Activated CD8-positive, alpha-beta T cell treated with anti-CD3 and anti-CD28 coated beads for 36 hours (primary cell): ENCODE measurements around the gene DHRSX. TPM values are rescaled to one million over a fixed set of nuclear protein-coding genes. Genes with fewer than 3 reads are reported as not detected.
"Not testable (repeated sequence)": the region's sequence is repeated elsewhere in the genome, so short reads cannot be mapped to it uniquely, and the experiment has no call there.

Source experiments
- ATAC-seq: fragments of 200-7000 bp; cut with Tn5 transposase; one replicate; pipeline ENCODE4 v1.10.0; 2021; ENCODE audit warnings: mild to moderate bottlenecking, moderate library complexity
- CTCF ChIA-PET: fragments of 350-600 bp; sonication (Branson Sonifier 250); formaldehyde crosslinking; loops from one replicate; lab custom pipeline; 2021; ENCODE audit warnings: antibody characterized with exemption; lab: Charles Lee
- POLR2A ChIA-PET: fragments of 350-600 bp; sonication (Branson Sonifier 250); formaldehyde crosslinking; loops from one replicate; lab custom pipeline; 2021; ENCODE audit warnings: antibody characterized with exemption; lab: Charles Lee
- DNase-seq: peaks from one replicate; pipeline ENCODE4 v3.0.0-alpha.2; 2020
- H3K27ac Mint-ChIP-seq: one replicate; pipeline ENCODE4 v1.8.0; 2021; ENCODE audit warnings: mild to moderate bottlenecking, mixed read lengths
- H3K27me3 Mint-ChIP-seq: one replicate; pipeline ENCODE4 v1.8.0; 2021; ENCODE audit warnings: mixed read lengths
- H3K36me3 Mint-ChIP-seq: one replicate; pipeline ENCODE4 v1.8.0; 2021; ENCODE audit warnings: low read depth, mixed read lengths
- H3K4me1 Mint-ChIP-seq: one replicate; pipeline ENCODE4 v1.8.0; 2021; ENCODE audit warnings: low read depth, mixed read lengths
- H3K4me3 Mint-ChIP-seq: one replicate; pipeline ENCODE4 v1.8.0; 2021; ENCODE audit warnings: mild to moderate bottlenecking, moderate library complexity, mixed read lengths
- H3K9me3 Mint-ChIP-seq: one replicate; pipeline ENCODE4 v1.8.0; 2021; ENCODE audit warnings: mixed read lengths
- CTCF ChIP-seq: fragments of 200-600 bp; IDR thresholded peaks from one replicate; pipeline ENCODE4 v1.8.0; 2022; ENCODE audit warnings: antibody characterized with exemption, mild to moderate bottlenecking
- intact Hi-C: fragments of 100-400 bp; cut with micrococcal nuclease; formaldehyde crosslinking; loops from one replicate; pipeline ENCODE4 v1.10.0; 2022
- total RNA-seq, 2 experiments: library from RNA; stranded (reverse); gene quantifications; one replicate each; pipeline ENCODE4 v1.2.3, GENCODE V29; 2021

DHRSX gene
- total RNA-seq, 2 experiments from 2014 or later, result 19.7 to 22.0 TPM

- ChIA-PET CTCF (no interaction called here), POLR2A (no interaction called here)
- no peak for TF ChIP-seq CTCF
- Mint-ChIP-seq H3K4me3 (no peak overlapping the region), H3K9me3 (peaks cover 4% of the 10 kb centered on the region), H3K36me3 (peaks cover 12% of the 10 kb centered on the region), H3K27me3 (no peaks in the 10 kb centered on the region), H3K4me1 (peaks cover 3% of the 10 kb centered on the region), H3K27ac (no peak overlapping the region)
- ATAC-seq, result no peak
- DNase-seq, result no peak
- intact Hi-C loops, result no loop called here
Observed at GRCh38 chrX:2462074-2462473, 38.7 kb downstream of the DHRSX start.

- TF ChIP-seq CTCF, result no peak
- peaks cover 12% of the 10 kb centered on the region for H3K36me3 Mint-ChIP-seq
- intact Hi-C loops, result no loop called here
- H3K4me3 Mint-ChIP-seq, result no peak overlapping the region
- no peak overlapping the region for H3K27ac Mint-ChIP-seq
- POLR2A ChIA-PET, result no interaction called here
- no peak for ATAC-seq
- peaks cover 4% of the 10 kb centered on the region for H3K9me3 Mint-ChIP-seq
- CTCF ChIA-PET, result no interaction called here
- no peak for DNase-seq
- peaks cover 6% of the 10 kb centered on the region for H3K4me1 Mint-ChIP-seq
- no peaks in the 10 kb centered on the region for H3K27me3 Mint-ChIP-seq
Observed at GRCh38 chrX:2461711-2462016, 39.1 kb downstream of the DHRSX start.

- ATAC-seq, POLR2A ChIA-PET, H3K4me3 Mint-ChIP-seq, CTCF ChIA-PET, DNase-seq, H3K4me1 Mint-ChIP-seq, H3K27ac Mint-ChIP-seq, H3K9me3 Mint-ChIP-seq, H3K27me3 Mint-ChIP-seq, intact Hi-C loops: not testable (repeated sequence)
- peaks cover 11% of the 10 kb centered on the region for H3K36me3 Mint-ChIP-seq
Observed at GRCh38 chrX:2460821-2461710, 39.7 kb downstream of the DHRSX start.

GRCh38 chrX:2460048-2460447 is 40.7 kb downstream of the DHRSX start:
- intact Hi-C loops, H3K4me3 Mint-ChIP-seq, ATAC-seq, H3K9me3 Mint-ChIP-seq, H3K4me1 Mint-ChIP-seq, DNase-seq, CTCF ChIA-PET, H3K27me3 Mint-ChIP-seq, POLR2A ChIA-PET, H3K27ac Mint-ChIP-seq: not testable (repeated sequence)
- peaks cover 11% of the 10 kb centered on the region for H3K36me3 Mint-ChIP-seq

- intact Hi-C loops, result no loop called here
- no peak for DNase-seq
- H3K36me3 Mint-ChIP-seq, result peaks cover 11% of the 10 kb centered on the region
- ChIA-PET POLR2A (no interaction called here), CTCF (no interaction called here)
- no peak for ATAC-seq
- H3K27me3 Mint-ChIP-seq, result no peaks in the 10 kb centered on the region
- H3K4me3 Mint-ChIP-seq, result no peak overlapping the region
- H3K9me3 Mint-ChIP-seq, result peaks cover 4% of the 10 kb centered on the region
- TF ChIP-seq CTCF, result no peak
- H3K27ac Mint-ChIP-seq, result no peak overlapping the region
- H3K4me1 Mint-ChIP-seq, result peaks cover 5% of the 10 kb centered on the region
Observed at GRCh38 chrX:2458309-2458708, 42.5 kb downstream of the DHRSX start.

- CTCF ChIA-PET, result no interaction called here
- intact Hi-C loops, result no loop called here
- Mint-ChIP-seq H3K4me3 (no peak overlapping the region), H3K9me3 (peaks cover 4% of the 10 kb centered on the region), H3K27me3 (no peaks in the 10 kb centered on the region), H3K27ac (no peak overlapping the region), H3K4me1 (peaks cover 5% of the 10 kb centered on the region), H3K36me3 (peaks cover 17% of the 10 kb centered on the region)
- TF ChIP-seq CTCF, result no peak
- ATAC-seq, result no peak
- DNase-seq, result no peak
- POLR2A ChIA-PET, result no interaction called here
Observed at GRCh38 chrX:2457289-2458133, 43.3 kb downstream of the DHRSX start.

- H3K4me1 Mint-ChIP-seq, result peaks cover 14% of the 10 kb centered on the region
- H3K27ac Mint-ChIP-seq, POLR2A ChIA-PET, H3K4me3 Mint-ChIP-seq, H3K27me3 Mint-ChIP-seq, intact Hi-C loops, H3K9me3 Mint-ChIP-seq, ATAC-seq, CTCF ChIA-PET, DNase-seq: not testable (repeated sequence)
- peaks cover 22% of the 10 kb centered on the region for H3K36me3 Mint-ChIP-seq
Observed at GRCh38 chrX:2456091-2456490, 44.7 kb downstream of the DHRSX start.

- peaks cover 22% of the 10 kb centered on the region for H3K36me3 Mint-ChIP-seq
- CTCF ChIA-PET, H3K27me3 Mint-ChIP-seq, H3K4me3 Mint-ChIP-seq, POLR2A ChIA-PET, intact Hi-C loops, H3K27ac Mint-ChIP-seq, ATAC-seq, H3K9me3 Mint-ChIP-seq, DNase-seq: not testable (repeated sequence)
- H3K4me1 Mint-ChIP-seq, result peaks cover 18% of the 10 kb centered on the region
Observed at GRCh38 chrX:2454620-2455019, 46.2 kb downstream of the DHRSX start.
